HL-60 (cell line): ENCODE measurements around the gene NBPF3.

Experiments
- TF ChIP-seq, protein P1 (sequence below): IDR thresholded peaks from one replicate; pipeline ENCODE4 v1.5.1; 2011; ENCODE audit warnings: low read length, control low read depth, inconsistent platforms; ENCODE audit not compliant: insufficient read depth
- TF ChIP-seq, protein P2 (sequence below): IDR thresholded peaks from 2 replicates; pipeline ENCODE4 v1.6.1; 2012; ENCODE audit warnings: low read depth; ENCODE audit not compliant: insufficient replicate concordance

DNA sequence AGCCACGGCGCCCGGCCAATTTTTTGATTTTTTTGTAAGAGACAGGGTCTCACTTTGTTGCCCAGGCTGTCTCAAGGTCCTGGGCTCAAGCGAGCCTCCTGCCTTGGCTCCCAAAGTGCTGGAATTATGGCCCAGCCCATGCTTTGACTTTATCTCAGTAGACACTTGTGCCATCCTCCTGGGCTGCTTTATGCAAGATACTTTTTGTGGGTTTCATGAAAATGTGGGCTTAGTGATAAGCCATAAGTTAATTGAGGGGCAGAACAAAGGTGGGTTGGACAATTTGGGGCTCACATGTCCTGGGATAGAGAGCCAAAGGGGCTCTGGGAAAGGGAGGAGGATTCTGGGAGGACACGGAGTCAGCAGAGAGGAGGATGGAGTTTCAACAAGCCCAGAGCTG is 91.3 kb downstream of the NBPF3 start:
- TF ChIP-seq, protein P1, sequence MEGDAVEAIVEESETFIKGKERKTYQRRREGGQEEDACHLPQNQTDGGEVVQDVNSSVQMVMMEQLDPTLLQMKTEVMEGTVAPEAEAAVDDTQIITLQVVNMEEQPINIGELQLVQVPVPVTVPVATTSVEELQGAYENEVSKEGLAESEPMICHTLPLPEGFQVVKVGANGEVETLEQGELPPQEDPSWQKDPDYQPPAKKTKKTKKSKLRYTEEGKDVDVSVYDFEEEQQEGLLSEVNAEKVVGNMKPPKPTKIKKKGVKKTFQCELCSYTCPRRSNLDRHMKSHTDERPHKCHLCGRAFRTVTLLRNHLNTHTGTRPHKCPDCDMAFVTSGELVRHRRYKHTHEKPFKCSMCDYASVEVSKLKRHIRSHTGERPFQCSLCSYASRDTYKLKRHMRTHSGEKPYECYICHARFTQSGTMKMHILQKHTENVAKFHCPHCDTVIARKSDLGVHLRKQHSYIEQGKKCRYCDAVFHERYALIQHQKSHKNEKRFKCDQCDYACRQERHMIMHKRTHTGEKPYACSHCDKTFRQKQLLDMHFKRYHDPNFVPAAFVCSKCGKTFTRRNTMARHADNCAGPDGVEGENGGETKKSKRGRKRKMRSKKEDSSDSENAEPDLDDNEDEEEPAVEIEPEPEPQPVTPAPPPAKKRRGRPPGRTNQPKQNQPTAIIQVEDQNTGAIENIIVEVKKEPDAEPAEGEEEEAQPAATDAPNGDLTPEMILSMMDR, result no peak
- TF ChIP-seq, protein P2, sequence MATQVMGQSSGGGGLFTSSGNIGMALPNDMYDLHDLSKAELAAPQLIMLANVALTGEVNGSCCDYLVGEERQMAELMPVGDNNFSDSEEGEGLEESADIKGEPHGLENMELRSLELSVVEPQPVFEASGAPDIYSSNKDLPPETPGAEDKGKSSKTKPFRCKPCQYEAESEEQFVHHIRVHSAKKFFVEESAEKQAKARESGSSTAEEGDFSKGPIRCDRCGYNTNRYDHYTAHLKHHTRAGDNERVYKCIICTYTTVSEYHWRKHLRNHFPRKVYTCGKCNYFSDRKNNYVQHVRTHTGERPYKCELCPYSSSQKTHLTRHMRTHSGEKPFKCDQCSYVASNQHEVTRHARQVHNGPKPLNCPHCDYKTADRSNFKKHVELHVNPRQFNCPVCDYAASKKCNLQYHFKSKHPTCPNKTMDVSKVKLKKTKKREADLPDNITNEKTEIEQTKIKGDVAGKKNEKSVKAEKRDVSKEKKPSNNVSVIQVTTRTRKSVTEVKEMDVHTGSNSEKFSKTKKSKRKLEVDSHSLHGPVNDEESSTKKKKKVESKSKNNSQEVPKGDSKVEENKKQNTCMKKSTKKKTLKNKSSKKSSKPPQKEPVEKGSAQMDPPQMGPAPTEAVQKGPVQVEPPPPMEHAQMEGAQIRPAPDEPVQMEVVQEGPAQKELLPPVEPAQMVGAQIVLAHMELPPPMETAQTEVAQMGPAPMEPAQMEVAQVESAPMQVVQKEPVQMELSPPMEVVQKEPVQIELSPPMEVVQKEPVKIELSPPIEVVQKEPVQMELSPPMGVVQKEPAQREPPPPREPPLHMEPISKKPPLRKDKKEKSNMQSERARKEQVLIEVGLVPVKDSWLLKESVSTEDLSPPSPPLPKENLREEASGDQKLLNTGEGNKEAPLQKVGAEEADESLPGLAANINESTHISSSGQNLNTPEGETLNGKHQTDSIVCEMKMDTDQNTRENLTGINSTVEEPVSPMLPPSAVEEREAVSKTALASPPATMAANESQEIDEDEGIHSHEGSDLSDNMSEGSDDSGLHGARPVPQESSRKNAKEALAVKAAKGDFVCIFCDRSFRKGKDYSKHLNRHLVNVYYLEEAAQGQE, result no peak
